ENCODE results near the gene CHD9.

CHD9 gene

DNA sequence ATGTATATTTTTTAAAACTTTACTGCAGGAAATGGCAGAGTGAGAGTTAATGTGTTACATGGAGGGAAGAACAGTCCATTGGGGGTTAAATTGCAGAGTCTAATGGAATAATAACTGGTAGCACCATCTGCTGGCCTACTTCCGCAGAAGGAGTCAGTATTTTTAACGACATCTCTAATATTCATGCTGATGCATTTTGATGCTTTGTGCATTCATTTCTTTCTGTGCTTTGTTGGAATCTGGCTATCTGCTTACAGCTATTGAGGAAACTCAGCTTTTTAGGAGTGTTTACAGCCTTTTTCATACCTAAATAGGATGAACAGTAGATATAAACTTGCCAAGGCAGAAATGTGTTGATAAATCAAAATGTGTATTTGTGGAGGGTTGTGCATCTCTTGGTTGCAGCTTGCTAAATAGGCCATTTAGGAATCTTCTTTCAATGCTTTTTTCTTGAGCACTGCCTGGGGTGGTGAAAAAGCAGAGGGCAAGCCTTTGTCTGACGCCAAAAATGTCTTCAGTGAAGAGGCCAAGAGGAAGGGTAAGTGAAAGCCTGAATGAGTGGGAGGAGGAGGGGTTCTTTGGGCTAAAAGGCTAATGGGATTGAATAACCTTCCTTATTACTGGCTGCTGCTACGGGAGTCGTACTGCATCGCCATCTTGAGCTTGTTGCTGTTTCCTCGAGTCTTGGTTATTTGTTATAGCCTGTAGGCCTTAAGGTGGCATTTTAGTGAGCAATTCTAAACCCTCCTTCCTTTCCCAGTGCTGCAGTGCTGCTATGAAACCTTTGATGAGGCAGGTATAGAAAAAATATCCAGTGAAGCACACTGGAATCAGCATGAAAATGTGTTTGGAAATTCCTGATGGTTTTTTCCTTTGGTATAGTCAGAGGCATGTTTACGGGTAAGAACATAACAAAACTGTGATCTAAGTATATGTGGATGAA, 153.3 kb downstream of the CHD9 start:
- DNase-seq (ENCODE audit: low read depth) = peak; percentile 95
- TF ChIP-seq MYC (IDR thresholded peaks at IDR 0.05; ENCODE audit: low read depth, low read length) = peak; percentile 49
- TF ChIP-seq POLR2A (IDR thresholded peaks at IDR 0.05; ENCODE audit: extremely low read depth, insufficient read length) = peak; percentile 38
- TF ChIP-seq, protein P1, sequence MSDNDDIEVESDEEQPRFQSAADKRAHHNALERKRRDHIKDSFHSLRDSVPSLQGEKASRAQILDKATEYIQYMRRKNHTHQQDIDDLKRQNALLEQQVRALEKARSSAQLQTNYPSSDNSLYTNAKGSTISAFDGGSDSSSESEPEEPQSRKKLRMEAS (IDR thresholded peaks at IDR 0.05; ENCODE audit: low read depth, low read length) = peak; percentile 60
- TF ChIP-seq, protein P2, sequence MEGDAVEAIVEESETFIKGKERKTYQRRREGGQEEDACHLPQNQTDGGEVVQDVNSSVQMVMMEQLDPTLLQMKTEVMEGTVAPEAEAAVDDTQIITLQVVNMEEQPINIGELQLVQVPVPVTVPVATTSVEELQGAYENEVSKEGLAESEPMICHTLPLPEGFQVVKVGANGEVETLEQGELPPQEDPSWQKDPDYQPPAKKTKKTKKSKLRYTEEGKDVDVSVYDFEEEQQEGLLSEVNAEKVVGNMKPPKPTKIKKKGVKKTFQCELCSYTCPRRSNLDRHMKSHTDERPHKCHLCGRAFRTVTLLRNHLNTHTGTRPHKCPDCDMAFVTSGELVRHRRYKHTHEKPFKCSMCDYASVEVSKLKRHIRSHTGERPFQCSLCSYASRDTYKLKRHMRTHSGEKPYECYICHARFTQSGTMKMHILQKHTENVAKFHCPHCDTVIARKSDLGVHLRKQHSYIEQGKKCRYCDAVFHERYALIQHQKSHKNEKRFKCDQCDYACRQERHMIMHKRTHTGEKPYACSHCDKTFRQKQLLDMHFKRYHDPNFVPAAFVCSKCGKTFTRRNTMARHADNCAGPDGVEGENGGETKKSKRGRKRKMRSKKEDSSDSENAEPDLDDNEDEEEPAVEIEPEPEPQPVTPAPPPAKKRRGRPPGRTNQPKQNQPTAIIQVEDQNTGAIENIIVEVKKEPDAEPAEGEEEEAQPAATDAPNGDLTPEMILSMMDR (IDR thresholded peaks at IDR 0.05; ENCODE audit: low read depth, low read length) = peak; percentile 45
- H3K4me3 ChIP-seq (ENCODE audit: low read depth, low read length) = peak overlapping the region; percentile 85

- no peak for TF ChIP-seq MYC (IDR thresholded peaks at IDR 0.05; ENCODE audit: low read depth, low read length)
- TF ChIP-seq, protein P2 (IDR thresholded peaks at IDR 0.05; ENCODE audit: low read depth, low read length) = no peak
- TF ChIP-seq, protein P1 (IDR thresholded peaks at IDR 0.05; ENCODE audit: low read depth, low read length) = no peak
- TF ChIP-seq POLR2A (IDR thresholded peaks at IDR 0.05; ENCODE audit: extremely low read depth, insufficient read length) = no peak
- H3K4me3 ChIP-seq (ENCODE audit: low read depth, low read length) = peak overlapping the region; percentile 85
- no peak for DNase-seq (ENCODE audit: low read depth)
Observed at GRCh38 chr16:53209429-53209828, 154.6 kb downstream of the CHD9 start.

DNA sequence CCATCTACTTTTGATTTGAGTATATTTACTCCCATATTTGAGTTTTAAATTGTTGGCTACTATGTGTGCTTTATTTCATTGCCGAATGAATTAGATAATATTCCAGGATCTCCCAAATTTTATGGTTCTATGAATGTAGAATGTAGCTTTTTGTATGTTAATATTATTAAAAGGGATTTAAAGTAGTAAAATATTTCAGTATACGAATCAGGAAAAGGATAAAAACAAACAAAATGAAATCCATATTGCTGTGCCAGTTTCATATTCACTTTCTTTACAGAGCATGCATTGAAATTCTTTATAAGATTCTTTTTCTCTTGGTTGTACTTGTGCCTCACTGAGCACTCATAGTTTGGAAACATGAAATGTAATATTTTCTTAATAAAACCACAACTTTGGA, 155.1 kb downstream of the CHD9 start:
- peak overlapping the region; percentile 85 for H3K4me3 ChIP-seq (ENCODE audit: low read depth, low read length)
- no peak for DNase-seq (ENCODE audit: low read depth)

GRCh38 chr16:53211253-53211652, 156.5 kb downstream of the CHD9 start:
- no peak for DNase-seq (ENCODE audit: low read depth)
- peak overlapping the region; percentile 85 for H3K4me3 ChIP-seq (ENCODE audit: low read depth, low read length)
- TF ChIP-seq, protein P1 (IDR thresholded peaks at IDR 0.05; ENCODE audit: low read depth, low read length) = no peak
- TF ChIP-seq, protein P2 (IDR thresholded peaks at IDR 0.05; ENCODE audit: low read depth, low read length) = no peak

More for the DNA sequence above, 155.1 kb downstream of the CHD9 start:
- TF ChIP-seq, protein P2 (IDR thresholded peaks at IDR 0.05; ENCODE audit: low read depth, low read length) = no peak
- TF ChIP-seq, protein P1 (IDR thresholded peaks at IDR 0.05; ENCODE audit: low read depth, low read length) = no peak
- TF ChIP-seq MYC (IDR thresholded peaks at IDR 0.05; ENCODE audit: low read depth, low read length) (no peak), POLR2A (IDR thresholded peaks at IDR 0.05; ENCODE audit: extremely low read depth, insufficient read length) (no peak)

GRCh38 chr16:53212893-53213223, 158.1 kb downstream of the CHD9 start:
- no peak for DNase-seq (ENCODE audit: low read depth)
- peak overlapping the region; percentile 35 for H3K4me3 ChIP-seq (ENCODE audit: low read depth, low read length)
- TF ChIP-seq, protein P1 (IDR thresholded peaks at IDR 0.05; ENCODE audit: low read depth, low read length) = no peak
- TF ChIP-seq, protein P2 (IDR thresholded peaks at IDR 0.05; ENCODE audit: low read depth, low read length) = no peak
- TF ChIP-seq MYC (IDR thresholded peaks at IDR 0.05; ENCODE audit: low read depth, low read length) = no peak
- no peak for TF ChIP-seq POLR2A (IDR thresholded peaks at IDR 0.05; ENCODE audit: extremely low read depth, insufficient read length)
